Transverse colon (tissue), 4 donors: ENCODE results near the gene EVI5L. TPM values are rescaled to one million over a fixed set of nuclear protein-coding genes. Genes with fewer than 3 reads are reported as not detected.

Experiments
- DNase-seq: peaks from one replicate; pipeline ENCODE4 v3.0.0-alpha.2; 2019
- H3K27ac ChIP-seq, 4 donors: fragments of 200-600 bp; sonication (generic); 2 replicates each; pipeline ENCODE4 v1.5.1; 2016 to 2018; ENCODE audit warnings: inconsistent platforms in 4 of 4
- H3K27me3 ChIP-seq: fragments of 200-600 bp; sonication (generic); 2 replicates; pipeline ENCODE4 v1.5.1; 2017; ENCODE audit warnings: inconsistent platforms
- H3K36me3 ChIP-seq, 4 donors: fragments of 200-600 bp; sonication (generic); 2 replicates each; pipeline ENCODE4 v1.5.1; 2017 to 2019; ENCODE audit warnings: inconsistent platforms in 4 of 4
- H3K4me1 ChIP-seq, 4 donors: fragments of 200-600 bp; sonication (generic); 2 replicates each; pipeline ENCODE4 v1.5.1; 2017 to 2020; ENCODE audit warnings: inconsistent platforms in 4 of 4
- H3K4me3 ChIP-seq, 4 donors: fragments of 200-600 bp; sonication (generic); 1 replicate in 1 of 4; 2 replicates in 3 of 4; pipeline versions ENCODE4 v1.5.1 to v1.6.1; 2017 to 2019; ENCODE audit warnings: inconsistent platforms in 4 of 4
- H3K9me3 ChIP-seq, 2 donors: fragments of 200-600 bp; sonication (generic); 2 replicates each; pipeline ENCODE4 v1.5.1; 2017 to 2019; ENCODE audit warnings: inconsistent platforms in 2 of 2
- EP300 ChIP-seq: sonication (generic); formaldehyde crosslinking; IDR thresholded peaks from one replicate; pipeline ENCODE4 v1.6.1; 2017; ENCODE audit warnings: antibody characterized with exemption, low read depth
- POLR2A ChIP-seq: fragments of 450-650 bp; IDR thresholded peaks from one replicate; pipeline ENCODE4 v1.6.1; 2016; ENCODE audit warnings: antibody characterized with exemption, mild to moderate bottlenecking, moderate library complexity
- POLR2AphosphoS5 ChIP-seq, 3 donors: sonication (generic); formaldehyde crosslinking; IDR thresholded peaks; one replicate each; pipeline ENCODE4 v1.6.1; 2016; ENCODE audit warnings: antibody characterized with exemption in 3 of 3
- WGBS, 2 donors: methylation state at CpG; one replicate each; pipeline ENCODE4 v1.1.5; 2018; ENCODE audit warnings: low coverage in 1 of 2; 5-methylcytosine and 5-hydroxymethylcytosine counted together
- in situ Hi-C, 4 donors: fragments of 200-750 bp; cut with MboI; loops; one replicate each; pipeline versions ENCODE4 v1.15.0 to v1.15.1; 2017; ENCODE audit warnings: low sequenced_read_pairs in 3 of 4, low pct_ligation_motif_present in 1 of 4, low pct_unique_long_range_greater_than_20kb in 1 of 4
- intact Hi-C: fragments of 100-400 bp; cut with DNase I; formaldehyde crosslinking; loops from one replicate; pipeline ENCODE4 v1.15.1; 2023; ENCODE audit warnings: low total_unique reads
- total RNA-seq, 4 donors: library from RNA; depleted of rRNA; stranded (reverse); fragments of >200 nt; gene quantifications; one replicate each; pipeline ENCODE4 v1.1.0, GENCODE V29; 2016
- TF ChIP-seq, protein P1 (sequence below), 5 experiments: fragments of 200-600 bp in 3 of 5; fragments of 450-650 bp in 2 of 5; sonication (generic) in 3 of 5; IDR thresholded peaks; 1 replicate in 2 of 5; 2 replicates in 3 of 5; pipeline ENCODE4 v1.5.1; 2016 to 2017; ENCODE audit warnings: antibody characterized with exemption in 5 of 5, inconsistent platforms in 3 of 5, mild to moderate bottlenecking in 2 of 5, moderate library complexity in 1 of 5

Gene EVI5L
- total RNA-seq, 4 donors from 2014 or later = 8.5 to 65.8 (median 15.0) TPM

DNA sequence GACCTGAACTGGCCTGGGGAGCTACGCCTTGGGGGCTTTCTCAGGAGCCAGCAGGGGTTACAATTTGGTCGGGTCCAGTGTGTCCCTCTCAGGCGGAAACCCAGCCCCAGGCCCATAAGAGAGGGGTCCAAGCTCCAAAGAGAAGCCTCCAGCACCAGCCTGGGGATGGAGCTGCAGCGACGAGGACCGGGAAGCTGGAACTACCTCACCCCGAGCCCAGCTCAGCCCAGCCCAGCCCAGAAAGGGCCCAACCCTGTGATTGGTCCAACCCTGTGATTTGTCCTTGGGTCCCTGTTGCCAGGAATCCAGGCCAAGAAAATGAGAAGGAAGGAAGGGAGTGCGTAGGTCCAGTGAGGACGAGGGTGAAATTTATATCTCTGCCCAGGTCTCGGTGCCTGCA, 42.9 kb upstream of the EVI5L start:
- H3K9me3 ChIP-seq = peaks cover 0 to 2% of the 10 kb centered on the region in 2 donors
- H3K4me1 ChIP-seq = peaks cover 0 to 7% (median 6%) of the 10 kb centered on the region in 4 donors
- H3K36me3 ChIP-seq = no peaks in the 10 kb centered on the region
- H3K27me3 ChIP-seq = peaks cover 92% of the 10 kb centered on the region
- no peak overlapping the region for H3K4me3 ChIP-seq
- no peak for DNase-seq
- no peak overlapping the region for H3K27ac ChIP-seq
- TF ChIP-seq POLR2A (no peak), EP300 (no peak), POLR2AphosphoS5 (IDR thresholded peaks at IDR 0.05) (no peak)
- TF ChIP-seq, protein P1, sequence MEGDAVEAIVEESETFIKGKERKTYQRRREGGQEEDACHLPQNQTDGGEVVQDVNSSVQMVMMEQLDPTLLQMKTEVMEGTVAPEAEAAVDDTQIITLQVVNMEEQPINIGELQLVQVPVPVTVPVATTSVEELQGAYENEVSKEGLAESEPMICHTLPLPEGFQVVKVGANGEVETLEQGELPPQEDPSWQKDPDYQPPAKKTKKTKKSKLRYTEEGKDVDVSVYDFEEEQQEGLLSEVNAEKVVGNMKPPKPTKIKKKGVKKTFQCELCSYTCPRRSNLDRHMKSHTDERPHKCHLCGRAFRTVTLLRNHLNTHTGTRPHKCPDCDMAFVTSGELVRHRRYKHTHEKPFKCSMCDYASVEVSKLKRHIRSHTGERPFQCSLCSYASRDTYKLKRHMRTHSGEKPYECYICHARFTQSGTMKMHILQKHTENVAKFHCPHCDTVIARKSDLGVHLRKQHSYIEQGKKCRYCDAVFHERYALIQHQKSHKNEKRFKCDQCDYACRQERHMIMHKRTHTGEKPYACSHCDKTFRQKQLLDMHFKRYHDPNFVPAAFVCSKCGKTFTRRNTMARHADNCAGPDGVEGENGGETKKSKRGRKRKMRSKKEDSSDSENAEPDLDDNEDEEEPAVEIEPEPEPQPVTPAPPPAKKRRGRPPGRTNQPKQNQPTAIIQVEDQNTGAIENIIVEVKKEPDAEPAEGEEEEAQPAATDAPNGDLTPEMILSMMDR (IDR thresholded peaks at IDR 0.05) = no peak
- in situ Hi-C loops = no loop called here
- WGBS, 2 donors = 24% methylated on average over 10 of the region's 10 CpGs; no CpG with 5 or more reads in 1 of the 2 donors
- intact Hi-C loops = no loop called here

DNA sequence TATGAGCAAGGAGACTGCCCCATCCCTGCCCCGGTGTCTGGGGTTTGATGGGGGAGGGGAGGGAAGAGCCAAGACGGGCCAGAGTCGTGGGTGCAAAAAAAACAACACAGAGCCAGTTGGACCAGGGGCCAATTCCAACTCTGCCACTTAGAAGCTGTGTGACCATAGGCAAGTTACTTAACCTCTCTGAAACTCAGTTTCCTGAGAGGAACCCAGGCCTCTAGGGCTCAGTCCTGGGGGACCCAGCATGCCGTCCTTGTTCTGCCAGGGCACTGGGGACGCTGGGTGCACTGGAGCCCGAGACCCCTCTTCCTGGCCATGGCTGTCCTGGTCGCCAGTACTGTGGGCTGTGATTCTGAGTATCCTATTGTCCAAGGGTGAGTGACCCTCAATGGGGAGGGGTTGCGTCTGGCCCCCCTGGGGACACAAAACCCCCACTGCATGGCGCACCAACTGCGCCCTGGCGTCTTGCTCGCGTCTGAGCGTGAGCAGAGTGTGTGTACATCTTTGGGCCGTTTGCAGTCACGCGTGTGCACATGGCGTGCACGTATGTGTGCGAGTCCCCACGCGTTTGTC, 42.3 kb upstream of the EVI5L start:
- Histone ChIP-seq H3K4me1 (peaks cover 0 to 7% (median 6%) of the 10 kb centered on the region in 4 donors), H3K36me3 (no peaks in the 10 kb centered on the region), H3K27me3 (peaks cover 86% of the 10 kb centered on the region), H3K9me3 (peaks cover 0 to 2% of the 10 kb centered on the region in 2 donors), H3K27ac (no peak overlapping the region), H3K4me3 (no peak overlapping the region)
- TF ChIP-seq, protein P1 (IDR thresholded peaks at IDR 0.05) = no peak
- no peak for TF ChIP-seq POLR2A
- no peak for TF ChIP-seq POLR2AphosphoS5 (IDR thresholded peaks at IDR 0.05)
- TF ChIP-seq EP300 = no peak
- 0 to 24% methylated on average over 1 to 22 of the region's 22 CpGs for WGBS, 2 donors
- intact Hi-C loops = no loop called here
- in situ Hi-C loops = no loop called here
- no peak for DNase-seq

DNA sequence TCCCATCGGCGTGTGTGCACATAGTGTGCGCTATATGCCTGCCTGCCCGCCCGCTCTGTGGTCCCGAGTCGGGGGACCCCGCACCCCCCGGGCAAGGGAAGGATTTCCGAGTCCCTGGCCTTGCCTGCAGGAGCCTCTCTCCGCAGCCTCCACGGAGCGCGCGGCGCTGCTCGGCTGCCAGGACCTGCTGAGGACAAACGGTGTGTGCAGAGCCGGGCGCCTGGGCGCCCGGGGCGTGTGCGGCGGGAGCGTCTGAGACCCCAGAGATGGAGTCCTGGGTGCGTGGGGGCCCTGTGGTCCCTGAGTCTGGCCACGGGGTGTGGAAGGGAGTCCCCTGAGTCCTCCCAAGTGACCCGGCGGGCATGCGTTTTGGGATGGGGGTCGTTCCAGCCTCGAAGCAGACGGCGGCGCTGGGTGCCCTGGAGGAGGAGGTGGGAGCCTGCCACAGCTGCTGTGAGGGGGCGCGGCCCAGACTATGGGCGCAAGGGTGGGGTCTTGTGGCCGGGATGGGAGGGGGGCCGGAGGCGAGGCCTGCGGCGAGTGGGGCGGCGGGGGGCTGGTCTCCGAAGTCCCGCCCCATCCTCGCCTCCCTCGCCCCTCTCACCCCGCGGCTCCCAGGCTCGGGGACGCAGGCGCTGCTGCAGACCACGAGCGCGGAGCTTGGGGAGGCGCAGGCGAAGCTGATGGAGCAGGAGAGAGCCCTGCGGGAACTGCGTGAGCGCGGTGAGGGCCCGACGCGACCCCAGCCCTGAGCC, 41.7 kb upstream of the EVI5L start:
- Histone ChIP-seq H3K9me3 (peaks cover 0 to 2% of the 10 kb centered on the region in 2 donors), H3K4me1 (peaks cover 0 to 7% (median 6%) of the 10 kb centered on the region in 4 donors), H3K4me3 (no peak overlapping the region), H3K36me3 (no peaks in the 10 kb centered on the region), H3K27ac (no peak overlapping the region), H3K27me3 (peaks cover 80% of the 10 kb centered on the region)
- no peak for TF ChIP-seq POLR2AphosphoS5 (IDR thresholded peaks at IDR 0.05)
- no peak for TF ChIP-seq EP300
- TF ChIP-seq, protein P1 (IDR thresholded peaks at IDR 0.05) = no peak
- TF ChIP-seq POLR2A = no peak
- in situ Hi-C loops = no loop called here
- DNase-seq = no peak
- 6% methylated on average over 43 of the region's 67 CpGs; no CpG with 5 or more reads in 1 of the 2 donors for WGBS, 2 donors
- intact Hi-C loops = no loop called here

DNA sequence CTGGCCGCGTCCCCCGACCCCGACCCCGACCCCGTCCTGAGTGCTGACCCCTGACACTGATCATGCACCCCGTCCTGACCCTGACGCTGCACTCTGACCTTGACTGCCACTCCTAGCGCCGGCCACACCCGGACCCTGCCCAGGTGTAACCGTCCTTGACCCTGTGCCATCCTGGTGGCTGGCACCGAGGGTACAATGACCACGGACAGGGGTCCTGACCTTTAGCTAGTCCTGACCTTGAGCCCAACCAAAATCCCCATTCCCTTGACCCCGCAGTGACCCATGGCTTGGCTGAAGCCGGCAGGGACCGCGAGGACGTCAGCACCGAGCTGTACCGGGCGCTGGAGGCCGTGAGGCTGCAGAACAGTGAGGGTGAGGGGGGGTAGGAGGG, 41.1 kb upstream of the EVI5L start:
- Histone ChIP-seq H3K36me3 (no peaks in the 10 kb centered on the region), H3K27ac (no peak overlapping the region), H3K4me1 (peaks cover 0 to 7% (median 6%) of the 10 kb centered on the region in 4 donors), H3K27me3 (peaks cover 74% of the 10 kb centered on the region), H3K4me3 (no peak overlapping the region), H3K9me3 (peaks cover 0 to 2% of the 10 kb centered on the region in 2 donors)
- DNase-seq = no peak
- in situ Hi-C loops (no loop called here), intact Hi-C loops (no loop called here)
- 1% methylated on average over 13 of the region's 23 CpGs; no CpG with 5 or more reads in 1 of the 2 donors for WGBS, 2 donors
- TF ChIP-seq POLR2A (no peak), POLR2AphosphoS5 (IDR thresholded peaks at IDR 0.05) (no peak)
- TF ChIP-seq, protein P1 (IDR thresholded peaks at IDR 0.05) = no peak
